Glutamatergic neuron (in vitro differentiated cells): ENCODE data around the gene SIRT3. TPM values are rescaled to one million over a fixed set of nuclear protein-coding genes. Genes with fewer than 3 reads are reported as not detected.
A peak's percentile ranks its signal among the peaks of the same experiment; 100 is the strongest.
"Not testable (repeated sequence)": the region's sequence is repeated elsewhere in the genome, so short reads cannot be mapped to it uniquely, and the experiment has no call there.

Experiments used
- DNase-seq: peaks from one replicate; pipeline ENCODE4 v3.0.0; 2022
- H3K27ac Mint-ChIP-seq: one replicate; pipeline ENCODE4 v1.8.0; 2020; ENCODE audit warnings: mild to moderate bottlenecking, mixed read lengths, inconsistent platforms; ENCODE audit not compliant: unreplicated experiment
- H3K27me3 Mint-ChIP-seq: one replicate; pipeline ENCODE4 v1.8.0; 2020; ENCODE audit warnings: mild to moderate bottlenecking, moderate library complexity, mixed read lengths, inconsistent platforms; ENCODE audit not compliant: unreplicated experiment
- H3K36me3 Mint-ChIP-seq: one replicate; pipeline ENCODE4 v1.8.0; 2020; ENCODE audit warnings: mild to moderate bottlenecking, mixed read lengths, inconsistent platforms; ENCODE audit not compliant: unreplicated experiment
- H3K4me1 Mint-ChIP-seq: one replicate; pipeline ENCODE4 v1.8.0; 2020; ENCODE audit warnings: mild to moderate bottlenecking, low read depth, mixed read lengths, inconsistent platforms; ENCODE audit not compliant: unreplicated experiment
- H3K4me3 Mint-ChIP-seq: one replicate; pipeline ENCODE4 v1.8.0; 2020; ENCODE audit warnings: mild to moderate bottlenecking, mixed read lengths, inconsistent platforms; ENCODE audit not compliant: unreplicated experiment
- H3K9me3 Mint-ChIP-seq: one replicate; pipeline ENCODE4 v1.8.0; 2020; ENCODE audit warnings: mild to moderate bottlenecking, moderate library complexity, mixed read lengths, inconsistent platforms; ENCODE audit not compliant: unreplicated experiment
- total RNA-seq: library from RNA; stranded (reverse); fragmentation: NEBNext Ultra II Directional; extraction: Animal tissue kit (Norgen Biotek cat#: 25700); gene quantifications from one replicate; pipeline ENCODE4 v1.2.1, GENCODE V29; 2021; ENCODE audit not compliant: unreplicated experiment
- TF ChIP-seq, protein P1 (sequence below): fragments of 200-600 bp; sonication (generic); IDR thresholded peaks from one replicate; pipeline ENCODE4 v1.5.0; 2021; ENCODE audit not compliant: partially characterized antibody, unreplicated experiment

The SIRT3 gene
- total RNA-seq, 1 donor from 2014 or later: 23.6 TPM

DNA sequence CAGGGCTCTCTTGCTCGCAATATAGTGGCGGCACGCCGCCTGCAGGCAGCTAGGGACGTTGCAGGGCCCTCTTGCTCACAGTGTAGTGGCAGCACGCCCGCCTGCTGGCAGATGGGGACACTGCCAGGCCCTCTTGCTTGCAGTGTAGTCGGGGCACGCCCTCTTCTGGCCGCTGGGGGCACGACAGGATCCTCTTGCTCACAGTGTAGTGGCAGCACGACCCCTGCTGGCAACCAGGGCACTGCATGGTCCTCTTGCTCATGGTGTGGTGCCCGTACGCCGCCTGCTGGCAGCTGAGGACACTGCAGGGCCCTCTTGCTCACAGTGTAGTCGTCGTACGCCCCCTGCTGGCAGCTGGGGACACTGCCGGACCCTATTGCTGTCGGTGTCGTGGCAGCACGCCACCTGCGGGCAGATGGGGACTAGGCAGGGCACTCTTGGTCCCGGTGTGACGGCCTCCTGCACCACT, 46.3 kb downstream of the SIRT3 start:
- TF ChIP-seq, protein P1, sequence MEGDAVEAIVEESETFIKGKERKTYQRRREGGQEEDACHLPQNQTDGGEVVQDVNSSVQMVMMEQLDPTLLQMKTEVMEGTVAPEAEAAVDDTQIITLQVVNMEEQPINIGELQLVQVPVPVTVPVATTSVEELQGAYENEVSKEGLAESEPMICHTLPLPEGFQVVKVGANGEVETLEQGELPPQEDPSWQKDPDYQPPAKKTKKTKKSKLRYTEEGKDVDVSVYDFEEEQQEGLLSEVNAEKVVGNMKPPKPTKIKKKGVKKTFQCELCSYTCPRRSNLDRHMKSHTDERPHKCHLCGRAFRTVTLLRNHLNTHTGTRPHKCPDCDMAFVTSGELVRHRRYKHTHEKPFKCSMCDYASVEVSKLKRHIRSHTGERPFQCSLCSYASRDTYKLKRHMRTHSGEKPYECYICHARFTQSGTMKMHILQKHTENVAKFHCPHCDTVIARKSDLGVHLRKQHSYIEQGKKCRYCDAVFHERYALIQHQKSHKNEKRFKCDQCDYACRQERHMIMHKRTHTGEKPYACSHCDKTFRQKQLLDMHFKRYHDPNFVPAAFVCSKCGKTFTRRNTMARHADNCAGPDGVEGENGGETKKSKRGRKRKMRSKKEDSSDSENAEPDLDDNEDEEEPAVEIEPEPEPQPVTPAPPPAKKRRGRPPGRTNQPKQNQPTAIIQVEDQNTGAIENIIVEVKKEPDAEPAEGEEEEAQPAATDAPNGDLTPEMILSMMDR: peak; percentile 57
- H3K4me3 Mint-ChIP-seq, H3K4me1 Mint-ChIP-seq, H3K36me3 Mint-ChIP-seq, H3K27me3 Mint-ChIP-seq, H3K9me3 Mint-ChIP-seq, H3K27ac Mint-ChIP-seq: not testable (repeated sequence)
- peak; percentile 45 for DNase-seq

DNA sequence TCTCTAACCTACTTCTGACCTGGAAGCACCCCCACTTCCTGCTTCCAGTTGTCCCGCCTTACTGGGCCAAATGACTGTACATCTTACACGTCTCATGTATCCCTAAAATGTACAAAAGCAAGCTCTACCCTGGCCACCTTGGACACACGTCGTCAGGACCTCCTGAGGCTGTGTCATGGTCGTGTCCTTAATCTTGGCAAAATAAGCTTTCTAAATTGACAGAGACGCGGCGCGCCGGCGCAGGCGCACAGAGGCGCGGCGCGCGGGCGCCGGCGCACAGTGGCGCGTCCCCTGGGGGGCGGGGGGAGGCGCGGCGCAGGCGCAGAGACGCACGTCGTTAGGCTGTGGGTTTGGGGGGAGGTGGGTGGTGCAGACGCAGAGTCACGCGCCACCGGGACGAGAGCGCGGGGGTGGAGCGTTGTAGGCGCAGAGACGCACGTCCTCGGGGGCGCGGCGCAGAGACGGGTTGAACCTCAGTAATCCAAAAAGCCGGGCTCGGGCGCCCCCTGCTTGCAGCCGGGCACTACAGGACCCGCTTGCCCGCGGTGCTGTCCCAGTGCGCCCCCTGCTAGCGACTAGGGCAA, 46.9 kb downstream of the SIRT3 start:
- H3K4me3 Mint-ChIP-seq, H3K27me3 Mint-ChIP-seq, H3K4me1 Mint-ChIP-seq, H3K36me3 Mint-ChIP-seq, H3K27ac Mint-ChIP-seq, H3K9me3 Mint-ChIP-seq: not testable (repeated sequence)
- peak; percentile 12 for DNase-seq

DNA sequence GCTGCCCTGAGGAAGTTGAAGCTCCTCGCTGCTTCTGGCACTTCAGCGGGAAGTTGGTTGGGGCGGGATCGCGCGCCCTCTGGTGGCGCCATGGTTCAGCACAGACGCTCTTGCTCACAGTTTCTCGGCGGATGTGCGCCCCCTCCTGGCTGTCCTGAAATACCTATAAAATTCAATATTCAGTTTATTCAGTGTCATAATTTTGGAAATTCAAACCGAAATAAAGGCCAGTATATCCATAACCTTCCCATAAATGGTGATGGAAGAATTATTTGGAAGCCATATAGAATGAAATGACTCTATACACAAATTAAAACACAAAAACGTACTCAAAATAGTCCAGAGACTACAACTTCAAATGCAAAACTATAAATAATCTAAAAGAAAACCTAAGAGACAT, 55.9 kb downstream of the SIRT3 start:
- not testable (repeated sequence) for H3K27me3 Mint-ChIP-seq, H3K4me1 Mint-ChIP-seq, H3K36me3 Mint-ChIP-seq, H3K27ac Mint-ChIP-seq, H3K9me3 Mint-ChIP-seq, DNase-seq, H3K4me3 Mint-ChIP-seq
- TF ChIP-seq, protein P1: peak; percentile 31

Other genes with a start within 250 kb of the SIRT3 start
- not detected for gene SCGB1C1, start 43.3 kb downstream of the SIRT3 start, total RNA-seq
- 45.5 TPM for gene BET1L, start 28.9 kb downstream of the SIRT3 start, total RNA-seq
- 95.5 TPM for gene RIC8A, start 28.6 kb downstream of the SIRT3 start, total RNA-seq
- gene PSMD13, start 634 bp upstream of the SIRT3 start, total RNA-seq: 136 TPM
- gene NLRP6, start 42.1 kb upstream of the SIRT3 start, total RNA-seq: not detected
- 14.4 TPM for gene PGGHG, start 52.8 kb upstream of the SIRT3 start, total RNA-seq
- not detected for gene IFITM5, start 63.2 kb upstream of the SIRT3 start, total RNA-seq
- gene IFITM2, start 71.5 kb upstream of the SIRT3 start, total RNA-seq: 2.5 TPM
- gene IFITM1, start 77.7 kb upstream of the SIRT3 start, total RNA-seq: 2.6 TPM
- gene IFITM3, start 84.5 kb upstream of the SIRT3 start, total RNA-seq: 0.93 TPM
- 418 TPM for gene B4GALNT4, start 133.2 kb upstream of the SIRT3 start, total RNA-seq
- not detected for gene PKP3, start 157.9 kb upstream of the SIRT3 start, total RNA-seq
- 26.5 TPM for gene SIGIRR, start 178.7 kb upstream of the SIRT3 start, total RNA-seq
- 1.8 TPM for gene ANO9, start 205.7 kb upstream of the SIRT3 start, total RNA-seq
- gene PTDSS2, start 213.9 kb upstream of the SIRT3 start, total RNA-seq: 123 TPM